ENCODE results near the gene SLC27A1.
"Not testable (repeated sequence)": the region's sequence is repeated elsewhere in the genome, so short reads cannot be mapped to it uniquely, and the experiment has no call there.

Gene SLC27A1

DNA sequence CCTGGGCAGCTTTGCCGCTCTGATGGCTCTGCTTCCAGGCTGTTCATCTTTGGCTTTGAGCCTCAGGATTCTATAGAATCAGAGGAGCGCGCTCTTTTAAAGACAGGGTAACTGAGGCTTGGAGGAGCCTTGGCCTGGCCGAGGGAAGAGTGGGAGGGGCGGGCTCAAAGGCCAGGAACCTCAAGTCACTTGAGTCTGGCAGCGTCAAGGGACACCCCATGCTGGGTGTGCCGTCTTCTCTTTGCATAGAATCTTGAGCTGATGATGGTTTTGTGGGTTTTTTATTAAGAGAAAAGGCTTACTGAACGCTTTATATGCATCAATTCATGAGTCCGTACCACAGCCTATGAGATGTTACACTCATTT is 42.2 kb downstream of the SLC27A1 start:
- no peak for DNase-seq

DNA sequence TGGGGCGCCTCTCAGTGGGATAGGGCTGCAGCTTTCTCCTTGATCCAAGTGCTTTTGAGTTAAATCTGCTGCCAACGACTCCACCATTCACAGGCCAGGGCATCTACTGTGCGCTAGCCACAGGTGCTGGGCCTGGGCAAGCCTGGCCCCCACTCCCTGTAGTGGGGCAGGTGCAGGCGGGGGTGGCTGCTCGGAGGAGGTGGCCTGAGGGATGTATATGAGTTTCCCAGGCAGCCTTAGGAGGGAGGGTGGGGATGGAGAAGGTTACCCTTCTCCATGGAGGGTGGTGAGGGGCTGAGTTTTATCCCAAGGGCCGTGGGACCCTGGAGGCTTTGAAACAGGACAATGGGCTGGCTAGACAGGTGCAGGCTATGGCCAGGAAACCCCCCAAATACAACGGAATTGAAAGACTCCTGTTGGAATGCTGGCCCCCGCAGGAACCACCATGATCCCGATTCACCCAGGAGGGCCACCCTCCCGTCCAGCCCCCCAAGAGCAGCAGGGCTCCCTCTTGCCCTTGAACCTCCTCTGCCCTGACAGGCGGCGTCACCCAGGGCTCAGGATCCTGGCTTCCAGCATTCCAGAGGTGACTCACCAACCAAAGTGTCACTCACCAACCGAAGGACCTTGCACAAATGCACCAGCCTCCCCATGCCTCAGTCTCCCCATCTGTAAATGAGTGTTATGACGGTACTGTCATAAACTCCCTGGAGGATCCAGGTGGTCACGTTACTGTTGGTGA is 45.3 kb downstream of the SLC27A1 start:
- no peak for DNase-seq

DNA sequence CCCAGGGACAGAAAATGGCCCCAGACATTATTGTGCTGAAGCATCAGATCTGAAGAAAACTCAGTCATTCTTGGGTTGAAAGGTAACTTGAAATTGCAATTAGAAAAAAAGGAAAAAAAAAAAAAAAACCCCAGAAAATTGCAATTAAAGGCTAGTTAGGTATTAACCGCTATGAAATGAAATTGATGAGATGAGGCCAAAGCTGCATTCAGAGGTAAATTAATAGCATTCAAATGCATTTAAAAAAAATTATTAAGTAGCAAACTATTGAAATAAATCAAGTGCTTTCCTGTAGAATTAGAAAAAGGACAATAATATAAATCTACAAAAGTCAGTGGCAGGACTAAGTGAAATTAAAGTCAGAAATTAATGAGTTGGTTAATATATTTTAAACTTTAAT is 47.6 kb downstream of the SLC27A1 start:
- DNase-seq: no peak

DNA sequence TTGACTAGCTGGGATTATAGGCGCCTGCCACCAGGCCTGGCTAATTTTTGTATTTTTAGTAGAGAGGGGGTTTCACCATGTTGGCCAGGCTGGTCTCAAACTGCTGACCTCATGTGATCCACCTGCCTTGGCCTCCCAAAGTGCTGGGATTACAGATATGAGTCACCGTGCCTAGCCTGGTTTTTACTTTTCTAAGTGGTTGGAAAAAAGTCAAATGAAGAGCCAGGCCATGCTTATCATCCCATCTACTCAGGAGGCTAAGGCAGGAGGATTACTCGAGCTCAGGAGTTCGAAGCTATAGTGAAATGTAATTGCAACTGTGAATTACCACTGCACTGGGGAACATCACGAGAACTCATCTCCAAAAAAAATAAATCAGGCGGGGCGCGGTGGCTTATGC is 48.3 kb downstream of the SLC27A1 start:
- DNase-seq: not testable (repeated sequence)

DNA sequence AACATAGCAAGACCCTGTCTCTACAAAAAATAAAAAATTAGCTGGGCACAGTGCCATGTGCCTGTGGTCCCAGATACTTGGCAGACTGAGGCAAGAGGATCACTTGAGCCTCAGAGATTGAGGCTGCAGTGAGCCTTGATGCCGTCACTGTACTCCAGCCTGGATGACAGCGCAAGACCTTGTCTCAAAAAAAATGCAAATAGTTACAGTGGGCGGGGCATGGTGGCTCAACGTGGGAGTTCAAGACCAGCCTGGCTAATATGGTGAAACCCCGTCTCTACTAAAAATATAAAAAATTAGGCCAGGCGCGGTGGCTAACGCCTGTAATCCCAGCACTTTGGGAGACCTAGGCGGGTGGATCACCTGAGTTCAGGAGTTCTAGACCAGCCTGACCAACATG is 49.6 kb downstream of the SLC27A1 start:
- DNase-seq: no peak

DNA sequence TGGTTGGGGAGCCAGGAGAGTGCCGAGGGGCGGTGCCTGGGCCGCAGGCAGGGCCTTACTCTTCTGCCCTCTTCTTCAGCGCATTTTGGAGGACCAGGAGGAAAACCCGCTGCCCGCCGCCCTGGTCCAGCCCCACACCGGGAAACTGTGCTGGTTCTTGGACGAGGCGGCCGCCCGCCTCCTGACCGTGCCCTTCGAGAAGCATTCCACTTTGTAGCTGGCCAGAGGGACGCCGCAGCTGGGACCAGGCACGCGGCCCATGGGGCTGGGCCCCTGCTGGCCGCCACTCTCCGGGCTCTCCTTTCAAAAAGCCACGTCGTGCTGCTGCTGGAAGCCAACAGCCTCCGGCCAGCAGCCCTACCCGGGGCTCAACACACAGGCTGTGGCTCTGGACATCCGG is 50.5 kb downstream of the SLC27A1 start:
- DNase-seq: no peak

DNA sequence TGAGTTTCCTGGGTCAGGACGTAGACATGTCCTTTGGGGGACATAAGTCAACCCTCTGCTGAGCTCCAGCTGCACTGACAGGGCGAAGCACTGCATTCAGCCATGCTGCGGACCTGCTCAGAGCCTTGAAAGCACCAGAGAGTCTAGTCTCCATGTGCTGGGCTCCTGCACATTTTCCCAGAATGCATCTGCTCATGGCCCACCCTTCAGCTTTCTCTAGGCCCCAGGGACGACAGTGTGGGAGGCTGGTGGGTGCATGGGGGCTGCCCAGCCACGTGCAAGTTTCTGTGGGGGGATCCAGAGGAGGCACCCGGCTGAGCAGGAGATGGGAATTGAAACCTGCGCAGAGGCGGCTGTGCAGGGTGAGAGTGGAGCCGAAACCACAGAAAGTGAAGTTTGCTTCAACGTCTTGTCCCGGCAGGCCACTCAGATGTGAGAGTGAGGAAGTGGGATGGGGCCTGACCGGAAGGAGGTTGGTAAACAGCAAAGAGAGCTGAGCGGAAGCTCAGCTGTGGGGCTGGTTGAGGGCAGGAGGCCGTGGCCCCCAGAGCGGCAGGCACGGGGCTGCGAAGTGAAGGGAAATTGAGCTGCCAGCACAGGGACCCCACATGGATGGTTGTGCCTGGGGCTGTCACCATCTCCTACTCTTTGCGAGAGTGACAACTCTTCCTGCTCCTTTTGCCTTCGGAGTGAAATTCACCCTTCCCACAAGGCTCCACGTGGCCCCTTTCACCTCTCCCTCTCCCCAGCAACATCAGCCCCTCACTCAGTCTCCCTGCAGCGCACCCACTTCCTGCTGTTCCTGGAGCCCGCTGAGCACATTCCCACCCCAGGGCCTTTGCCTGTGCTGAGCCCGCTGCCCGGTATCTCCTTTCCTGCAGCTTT is 52.9 kb downstream of the SLC27A1 start:
- DNase-seq: no peak

DNA sequence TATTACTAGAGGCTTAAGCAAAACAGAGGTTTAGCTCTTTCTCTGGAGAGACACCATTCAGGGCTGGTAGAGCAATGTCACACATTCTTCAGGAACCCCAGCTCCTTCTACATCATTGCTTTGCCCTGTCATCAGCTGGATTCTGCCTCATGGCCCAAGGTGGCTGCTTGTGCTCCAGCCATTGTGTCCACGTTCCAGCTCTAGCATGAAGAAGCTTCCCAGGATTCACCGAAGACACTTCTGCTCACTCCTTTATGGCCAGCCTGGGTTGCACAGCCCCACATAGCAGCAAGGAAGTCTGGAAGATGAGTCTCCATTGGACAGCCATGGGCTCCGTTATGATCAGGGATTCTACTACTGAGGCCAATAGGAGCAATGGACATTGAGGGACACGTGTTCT is 54.3 kb downstream of the SLC27A1 start:
- no peak for DNase-seq

DNA sequence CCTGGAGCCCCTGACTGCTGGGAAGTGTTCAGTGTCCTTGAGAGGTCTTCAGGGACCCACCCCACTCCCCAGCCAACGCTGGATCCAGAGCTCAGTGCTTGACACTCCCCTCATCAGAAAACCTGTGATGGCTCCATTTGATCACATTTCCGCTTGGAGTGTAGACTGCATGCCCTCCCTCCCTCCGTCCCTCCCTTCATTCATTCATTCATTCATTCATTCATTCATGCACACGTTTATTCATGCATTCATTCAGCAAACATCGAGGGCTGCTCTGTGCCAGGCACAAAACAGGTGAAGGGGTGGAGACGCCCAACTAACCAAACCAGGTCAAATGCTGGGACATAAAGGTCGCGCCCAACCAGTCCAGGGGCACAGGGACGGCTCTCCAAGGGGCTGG is 54.8 kb downstream of the SLC27A1 start:
- DNase-seq: no peak

DNA sequence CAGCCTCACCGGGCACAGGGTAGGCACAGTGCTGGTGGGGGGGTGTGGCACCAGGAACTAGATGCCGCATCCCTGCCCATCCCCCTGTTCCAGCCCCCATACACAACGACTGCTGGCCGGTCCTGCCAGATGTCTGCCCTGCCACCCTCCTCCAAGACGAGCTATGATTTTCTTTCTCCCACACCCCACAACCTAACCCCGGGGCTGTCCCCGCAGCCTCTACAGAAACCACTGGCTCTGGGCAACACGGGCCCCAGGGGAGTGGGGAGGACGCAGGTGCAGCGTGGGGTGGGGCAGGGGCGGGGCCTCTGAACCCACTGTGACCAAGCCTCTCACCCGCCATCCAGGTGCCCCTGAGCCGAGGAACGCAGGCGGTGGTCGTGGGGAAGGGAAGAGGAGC is 56.6 kb downstream of the SLC27A1 start:
- DNase-seq: no peak

DNA sequence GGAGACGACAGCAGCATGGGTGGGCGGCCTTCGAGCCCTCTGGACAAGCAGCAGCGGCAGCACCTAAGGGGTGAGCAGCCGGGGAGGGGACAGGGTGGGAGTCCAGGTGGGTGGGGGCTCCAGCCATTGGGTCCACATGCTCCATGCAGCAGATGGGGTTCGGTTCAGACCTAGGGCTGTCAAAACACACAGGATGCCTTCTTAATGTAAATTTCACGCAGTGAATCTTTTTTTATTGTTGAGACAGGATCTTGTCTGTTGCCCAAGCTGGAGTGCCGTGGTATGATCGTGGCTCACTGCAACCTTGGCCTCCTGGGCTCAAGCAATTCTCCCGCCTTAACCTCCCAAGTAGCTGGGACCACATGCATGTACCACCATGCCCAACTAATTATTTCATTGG is 57.0 kb downstream of the SLC27A1 start:
- no peak for DNase-seq

DNA sequence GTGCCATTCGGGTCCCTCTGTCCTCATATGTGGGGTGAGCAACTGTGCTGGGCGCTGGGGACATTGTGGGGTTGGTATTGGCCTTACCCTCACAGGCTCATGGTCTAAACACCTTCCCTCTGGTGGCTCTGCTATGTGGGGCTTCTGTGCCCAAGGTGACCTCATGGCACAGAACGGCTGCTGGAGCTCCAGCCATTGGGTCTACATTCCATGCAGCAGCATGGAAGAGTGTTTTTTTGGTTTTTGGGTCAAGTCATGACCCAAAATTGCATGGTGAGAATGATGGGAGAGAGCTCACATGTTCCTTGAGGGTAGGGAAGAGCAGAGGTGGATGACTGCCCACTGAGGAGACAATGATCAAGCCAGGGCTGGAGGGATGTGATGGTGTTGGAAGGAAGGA is 58.3 kb downstream of the SLC27A1 start:
- no peak for DNase-seq

DNA sequence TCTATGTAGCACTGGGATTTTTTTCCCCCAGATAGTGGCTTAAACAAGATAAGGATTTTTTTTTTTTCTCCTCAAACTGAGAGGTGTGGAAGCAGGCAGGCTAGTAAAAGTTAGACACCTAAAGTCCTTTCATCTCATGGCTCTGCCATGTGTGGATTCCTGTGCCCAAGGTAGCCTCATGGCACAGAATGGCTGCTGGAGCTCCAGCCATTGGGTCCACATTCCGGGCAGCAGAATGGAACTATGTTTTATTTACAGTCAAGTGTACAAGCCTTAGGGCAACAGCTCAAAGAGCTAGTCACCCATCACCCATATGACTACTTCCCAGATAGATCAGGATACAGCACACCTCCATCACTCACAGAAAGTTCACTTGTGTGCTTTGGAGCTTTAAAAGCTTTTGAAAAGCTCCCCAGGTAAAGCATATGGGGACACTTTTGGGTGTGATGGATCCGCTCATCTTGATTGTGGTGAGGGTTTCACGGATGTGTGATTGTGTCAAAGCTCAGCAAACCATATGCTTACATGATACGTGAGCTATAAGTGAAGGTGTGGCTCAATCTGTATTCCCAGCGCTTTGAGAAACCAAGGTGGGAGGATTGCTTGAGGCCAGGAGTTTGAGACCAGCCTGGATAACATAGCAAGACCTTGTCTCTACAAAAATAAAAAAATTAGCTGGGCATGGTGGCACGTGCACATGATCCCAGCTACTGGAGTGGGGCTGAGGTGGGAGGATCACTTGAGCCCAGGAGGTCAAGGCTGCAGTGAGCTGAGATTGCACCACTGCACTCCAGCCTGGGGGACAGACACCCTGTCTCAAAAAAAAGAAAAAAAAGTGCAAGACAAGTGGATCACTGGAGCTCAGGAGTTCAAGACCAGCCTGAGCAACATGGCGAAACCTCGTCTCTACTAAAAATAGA is 59.2 kb downstream of the SLC27A1 start:
- DNase-seq: no peak

DNA sequence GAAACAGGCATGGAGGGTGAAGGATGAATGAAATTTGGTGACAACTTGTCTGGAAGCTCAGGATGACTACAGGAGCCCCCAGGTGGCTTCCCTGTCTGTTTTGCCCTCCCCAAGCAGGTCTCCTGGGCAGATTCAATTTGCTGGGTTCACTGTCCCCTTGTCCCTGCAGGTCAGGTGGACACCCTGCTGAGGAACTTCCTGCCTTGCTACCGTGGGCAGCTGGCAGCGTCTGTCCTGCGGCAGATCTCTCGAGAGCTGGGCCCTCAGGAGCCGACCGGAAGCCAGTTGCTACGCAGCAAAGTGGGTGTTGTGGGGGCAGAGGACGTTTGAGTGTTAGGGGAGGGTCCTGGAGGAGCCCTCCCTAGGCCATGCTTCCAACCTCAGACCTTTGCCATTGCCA is 60.3 kb downstream of the SLC27A1 start:
- DNase-seq: no peak

DNA sequence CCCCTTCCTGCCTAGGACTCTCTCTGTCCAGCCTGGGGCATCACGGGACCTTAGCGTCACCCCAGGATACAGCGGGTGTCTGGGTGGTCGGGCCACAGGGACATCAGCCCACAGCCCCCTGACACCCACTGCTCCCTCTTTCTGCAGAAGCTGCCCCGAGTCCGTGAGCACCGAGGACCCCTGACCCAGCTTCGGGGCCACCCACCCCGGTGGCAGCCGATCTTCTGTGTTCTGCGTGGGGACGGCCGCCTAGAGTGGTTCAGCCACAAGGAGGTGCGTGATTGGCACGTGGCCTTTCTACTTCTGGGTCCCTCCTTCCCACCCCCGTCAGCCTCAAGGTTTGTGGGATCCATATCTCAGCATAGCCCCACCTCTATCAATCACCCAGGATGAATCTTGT is 61.8 kb downstream of the SLC27A1 start:
- DNase-seq: no peak

DNA sequence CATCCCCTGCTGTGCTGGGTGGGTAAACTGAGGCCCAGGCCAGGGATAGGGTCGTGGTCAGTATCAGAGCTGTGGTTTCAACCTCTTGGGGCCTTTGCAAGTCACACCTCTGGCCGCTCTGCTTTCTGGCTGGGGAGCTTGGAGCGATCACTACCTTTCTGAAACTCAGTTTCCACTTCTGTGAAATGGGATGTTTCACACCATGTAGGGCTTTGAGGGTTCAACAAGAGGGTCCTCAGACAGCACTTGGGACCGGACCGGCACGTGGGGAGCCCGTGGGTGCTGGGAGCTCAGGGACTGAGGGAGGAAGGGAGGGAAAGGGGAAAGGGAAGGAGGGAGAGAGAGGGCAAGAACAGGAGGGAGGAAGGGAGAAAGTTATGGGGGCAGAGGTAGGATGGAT is 62.2 kb downstream of the SLC27A1 start:
- DNase-seq: no peak

DNA sequence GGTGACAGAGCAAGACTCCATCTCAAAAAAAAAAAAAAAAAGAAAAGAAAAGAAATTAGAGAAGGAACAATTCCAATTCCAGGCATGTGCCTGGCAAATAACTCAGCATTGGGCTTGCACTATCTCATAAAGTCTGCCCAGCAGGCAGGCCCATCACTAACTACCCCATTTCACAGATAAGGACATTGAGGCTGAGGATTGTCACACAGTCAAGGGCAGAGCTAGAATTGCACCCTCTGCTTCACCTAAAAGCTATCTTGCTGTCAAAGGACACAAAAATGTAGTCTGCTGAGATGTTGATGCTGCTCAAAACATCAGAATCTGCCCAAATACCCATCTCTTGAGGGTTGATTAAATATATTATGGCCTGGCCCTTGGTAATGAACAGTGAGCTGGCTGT is 64.4 kb downstream of the SLC27A1 start:
- no peak for DNase-seq

DNA sequence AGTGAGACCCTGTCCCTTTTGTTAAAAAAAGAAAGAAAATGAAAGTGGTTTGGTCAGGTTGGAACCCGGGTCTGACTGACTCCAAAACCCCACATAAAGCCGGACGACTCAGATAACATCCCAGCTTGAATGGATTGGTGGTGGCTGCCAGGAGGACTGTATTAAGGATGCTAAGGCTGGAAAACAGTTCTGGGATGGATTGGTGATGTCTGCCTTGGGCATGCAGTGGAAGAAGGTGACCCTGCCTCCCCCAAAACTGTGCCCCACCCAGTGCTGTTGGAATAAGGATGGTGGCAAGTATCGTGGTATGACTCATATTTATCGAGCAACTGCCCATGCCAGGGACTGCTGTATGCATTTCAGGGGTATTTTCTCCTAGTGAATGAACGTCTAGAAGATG is 66.6 kb downstream of the SLC27A1 start:
- DNase-seq: no peak

DNA sequence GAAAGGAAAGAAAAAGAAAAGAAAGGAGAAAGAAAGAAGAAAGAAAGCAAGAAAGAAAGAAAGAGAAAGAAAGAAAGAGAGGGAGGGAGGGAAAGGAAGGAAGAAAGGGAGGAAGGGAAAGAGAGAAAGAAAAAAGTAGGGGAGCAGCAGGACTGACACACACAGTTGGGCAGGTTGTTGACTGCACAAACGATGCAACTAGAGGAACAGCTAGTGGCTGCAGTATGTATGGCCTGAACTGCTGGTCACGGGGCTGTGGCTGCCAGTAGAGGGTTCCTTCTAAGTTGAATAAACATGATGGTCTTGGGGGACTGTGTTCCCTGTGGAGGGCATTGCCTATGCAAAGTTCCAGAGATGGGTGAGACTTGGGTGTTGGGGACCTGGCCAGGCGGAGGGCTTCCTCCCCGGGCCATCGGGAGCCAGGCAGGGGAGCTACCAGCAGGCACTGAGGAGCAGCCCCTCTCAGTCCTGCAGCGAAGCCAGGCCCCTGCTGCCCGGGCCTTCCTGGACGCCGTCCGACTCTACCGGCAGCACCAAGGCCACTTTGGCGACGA is 68.4 kb downstream of the SLC27A1 start:
- DNase-seq: no peak

DNA sequence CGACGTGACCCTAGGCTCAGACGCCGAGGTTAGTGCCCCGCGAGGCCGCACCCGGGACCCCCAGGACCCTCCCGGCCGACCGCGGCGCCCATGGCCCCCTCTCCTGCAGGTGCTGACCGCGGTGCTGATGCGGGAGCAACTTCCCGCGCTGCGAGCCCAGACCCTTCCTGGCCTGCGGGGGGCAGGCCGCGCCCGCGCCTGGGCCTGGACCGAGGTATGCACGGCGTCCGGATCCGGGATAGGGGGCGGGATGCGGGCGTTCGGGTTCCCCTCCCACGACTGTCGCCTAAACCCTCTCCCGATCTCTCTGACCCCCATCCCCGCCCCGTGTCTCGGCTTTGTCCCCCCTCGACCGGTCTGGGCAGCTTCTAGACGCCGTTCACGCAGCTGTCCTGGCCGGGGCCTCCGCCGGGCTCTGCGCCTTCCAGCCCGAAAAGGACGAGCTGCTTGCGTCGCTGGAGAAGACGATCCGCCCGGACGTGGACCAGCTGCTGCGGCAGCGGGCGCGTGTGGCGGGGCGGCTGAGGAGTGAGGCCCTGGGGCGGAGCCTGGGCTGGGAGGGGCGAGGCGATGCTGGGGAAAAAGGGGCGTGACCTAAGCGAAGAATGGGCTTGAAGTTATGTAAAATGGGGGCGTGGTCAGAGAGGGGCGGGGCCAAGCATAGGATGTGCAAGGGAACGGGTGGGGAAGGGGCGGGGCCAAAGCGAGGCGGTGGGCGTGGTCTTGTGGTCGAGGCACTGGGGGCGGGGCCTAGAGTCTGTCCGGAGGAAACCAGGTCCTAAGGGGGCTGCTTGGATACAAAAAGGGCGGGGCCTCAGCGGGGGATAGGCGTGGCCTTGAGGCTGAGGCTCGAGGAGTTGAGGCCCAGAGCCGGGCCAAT is 69.2 kb downstream of the SLC27A1 start:
- DNase-seq: peak; percentile 93

DNA sequence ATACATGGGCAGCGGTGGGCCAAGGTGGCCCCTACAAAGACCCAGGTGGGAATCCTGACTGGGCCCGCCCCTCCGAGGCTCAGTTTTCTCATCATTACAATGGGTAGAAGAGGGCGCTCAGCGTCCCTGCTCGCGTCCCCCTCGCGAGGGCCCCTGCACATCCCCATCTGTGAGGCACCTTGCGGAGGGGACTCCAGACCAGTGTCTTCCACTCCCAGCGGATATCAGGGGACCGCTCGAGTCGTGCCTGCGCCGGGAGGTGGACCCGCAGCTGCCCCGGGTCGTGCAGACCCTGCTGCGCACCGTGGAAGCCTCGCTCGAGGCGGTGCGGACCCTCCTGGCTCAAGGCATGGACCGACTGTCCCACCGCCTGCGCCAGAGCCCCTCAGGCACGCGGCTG is 69.8 kb downstream of the SLC27A1 start:
- DNase-seq: no peak

DNA sequence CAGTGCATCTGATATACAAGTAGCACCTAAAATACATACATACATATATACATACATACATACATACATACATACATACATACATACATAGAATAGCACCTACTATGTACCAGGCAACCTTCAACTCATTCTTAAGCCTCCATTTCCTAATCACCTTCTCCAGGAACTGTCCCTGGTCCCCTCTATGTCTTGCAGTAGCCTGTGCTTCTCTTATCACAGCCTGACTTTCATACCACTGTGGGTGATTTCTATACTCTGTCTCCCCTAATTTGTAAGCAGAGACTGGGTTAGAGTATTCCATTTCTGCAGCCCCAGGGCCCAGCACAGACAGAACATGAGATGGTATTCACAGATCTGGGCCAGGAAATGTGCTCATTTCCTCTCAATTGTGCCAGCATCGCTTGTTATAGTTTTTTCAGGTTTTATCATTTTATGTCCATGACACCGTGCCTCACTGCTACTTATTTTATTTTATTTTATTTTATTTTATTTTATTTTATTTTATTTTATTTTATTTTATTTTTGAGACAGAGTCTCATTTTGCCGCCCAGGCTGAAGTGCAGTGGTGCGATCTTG is 70.9 kb downstream of the SLC27A1 start:
- DNase-seq: no peak

All from left hindlimb (tissue), 1 donor.